H1 (cell line): ENCODE measurements around the gene SCAMP4. TPM values are rescaled to one million over a fixed set of nuclear protein-coding genes. Genes with fewer than 3 reads are reported as not detected.

Experiments
- CTCF ChIA-PET: fragments of 300-600 bp; sonication (Branson Sonifier 250); formaldehyde crosslinking; loops from one replicate; lab custom pipeline; 2021; ENCODE audit not compliant: partially characterized antibody; lab: Charles Lee
- POLR2A ChIA-PET: fragments of 300-600 bp; sonication (Branson Sonifier 250); formaldehyde crosslinking; loops from one replicate; lab custom pipeline; 2021; ENCODE audit warnings: inconsistent platforms; ENCODE audit not compliant: partially characterized antibody; lab: Charles Lee
- DNase-seq, 2 experiments: peaks; one replicate each; pipeline versions ENCODE4 v3.0.0 to v3.0.0-alpha.2; 2010 to 2022; ENCODE audit warnings: low spot score in 2 of 2, low read depth in 1 of 2, mixed read lengths in 1 of 2
- FAIRE-seq: peaks from 2 replicates; lab custom pipeline; 2011; peaks lifted over from hg19 to GRCh38; lab: Jason Lieb, UNC
- H2AFZ ChIP-seq: 2 replicates; pipeline ENCODE4 v1.8.1; 2012; ENCODE audit warnings: low read length, inconsistent platforms
- H2AK5ac ChIP-seq: 2 replicates; pipeline ENCODE4 v1.6.1; 2013; ENCODE audit warnings: low read depth, low read length
- H2BK120ac ChIP-seq: replicated peaks from 2 replicates; pipeline ENCODE3; 2013; ENCODE audit warnings: low read depth, low read length, inconsistent platforms
- H2BK12ac ChIP-seq: 2 replicates; pipeline ENCODE4 v1.6.1; 2013; ENCODE audit warnings: low read depth, low read length
- H2BK15ac ChIP-seq: 2 replicates; pipeline ENCODE4 v1.6.1; 2013; ENCODE audit warnings: low read length
- H2BK20ac ChIP-seq: 2 replicates; pipeline ENCODE4 v1.6.1; 2013; ENCODE audit warnings: low read length
- H2BK5ac ChIP-seq: 2 replicates; pipeline ENCODE4 v1.6.1; 2013; ENCODE audit warnings: low read depth, low read length
- H3K14ac ChIP-seq: 2 replicates; pipeline ENCODE4 v1.6.1; 2013; ENCODE audit warnings: inconsistent platforms; ENCODE audit not compliant: insufficient read length
- H3K18ac ChIP-seq: 2 replicates; pipeline ENCODE4 v1.6.1; 2013; ENCODE audit warnings: low read length; ENCODE audit errors: extremely low read depth
- H3K23ac ChIP-seq: 2 replicates; pipeline ENCODE4 v1.6.1; 2013; ENCODE audit warnings: inconsistent platforms; ENCODE audit not compliant: insufficient read length
- H3K23me2 ChIP-seq: 2 replicates; pipeline ENCODE4 v1.6.1; 2013; ENCODE audit warnings: low read depth, low read length
- H3K27ac ChIP-seq: 2 replicates; pipeline ENCODE4 v1.6.1; 2011; ENCODE audit warnings: low read depth, low read length, inconsistent platforms
- H3K27me3 ChIP-seq, 4 experiments: replicated peaks in 1 of 4; 1 replicate in 1 of 4; 2 replicates in 3 of 4; pipeline versions ENCODE4 v1.6.1 to v1.8.1; 2011 to 2013; ENCODE audit warnings: low read length in 3 of 4, mild to moderate bottlenecking in 3 of 4, inconsistent platforms in 2 of 4, mixed read lengths in 2 of 4, moderate library complexity in 1 of 4; ENCODE audit not compliant: control insufficient read depth in 3 of 4, insufficient read depth in 3 of 4; ENCODE audit errors: extremely low read depth in 1 of 4
- H3K36me3 ChIP-seq, 4 experiments: 2 replicates each; pipeline versions ENCODE4 v1.6.1 to v1.8.1; 2011 to 2013; ENCODE audit warnings: mild to moderate bottlenecking in 4 of 4, low read length in 3 of 4, moderate library complexity in 2 of 4, control low read depth in 1 of 4, inconsistent platforms in 1 of 4; ENCODE audit not compliant: insufficient read depth in 4 of 4, control insufficient read depth in 2 of 4
- H3K4ac ChIP-seq: replicated peaks from 2 replicates; pipeline ENCODE3; 2013; ENCODE audit warnings: low read length, low read depth, mixed read lengths, inconsistent platforms; ENCODE audit not compliant: insufficient read length
- H3K4me1 ChIP-seq, 4 experiments: replicated peaks in 1 of 4; 1 replicate in 1 of 4; 2 replicates in 3 of 4; pipeline versions ENCODE4 v1.6.1 to v1.8.1; 2011 to 2013; ENCODE audit warnings: low read length in 3 of 4, inconsistent platforms in 2 of 4, mixed read lengths in 1 of 4; ENCODE audit not compliant: insufficient read depth in 4 of 4, control insufficient read depth in 3 of 4
- H3K4me2 ChIP-seq, 2 experiments: 2 replicates each; pipeline versions ENCODE4 v1.6.1 to v1.8.1; 2011 to 2013; ENCODE audit warnings: low read depth in 2 of 2, low read length in 2 of 2, control low read depth in 1 of 2, inconsistent platforms in 1 of 2, mild to moderate bottlenecking in 1 of 2; ENCODE audit not compliant: insufficient read depth in 1 of 2
- H3K4me3 ChIP-seq, 4 experiments: fragments of 200-600, 300-600 bp in 1 of 4; sonication (generic), shearing (Covaris generic), sonication (Bioruptor Twin) in 1 of 4; 2 replicates each; pipeline versions ENCODE4 v1.5.1 to v1.8.1; 2011 to 2016; ENCODE audit warnings: low read length in 4 of 4, low read depth in 3 of 4, control low read depth in 2 of 4, inconsistent platforms in 2 of 4, mild to moderate bottlenecking in 2 of 4, mixed read lengths in 1 of 4, moderate library complexity in 1 of 4; ENCODE audit not compliant: insufficient read depth in 2 of 4; ENCODE audit errors: extremely low read depth in 1 of 4
- H3K56ac ChIP-seq: replicated peaks from 2 replicates; pipeline ENCODE3; 2013; ENCODE audit warnings: low read depth, mild to moderate bottlenecking, mixed read lengths, low read length, inconsistent platforms; ENCODE audit not compliant: insufficient read length
- H3K79me1 ChIP-seq: 2 replicates; pipeline ENCODE4 v1.6.1; 2013; ENCODE audit warnings: low read depth, low read length, control low read depth
- H3K79me2 ChIP-seq, 2 experiments: 2 replicates each; pipeline versions ENCODE4 v1.6.1 to v1.8.1; 2012 to 2013; ENCODE audit warnings: low read length in 2 of 2, mild to moderate bottlenecking in 2 of 2, inconsistent platforms in 1 of 2; ENCODE audit not compliant: insufficient read depth in 2 of 2, control insufficient read depth in 1 of 2
- H3K9ac ChIP-seq, 4 experiments: replicated peaks in 1 of 4; 1 replicate in 1 of 4; 2 replicates in 3 of 4; pipeline versions ENCODE4 v1.6.1 to v1.8.1; 2011 to 2013; ENCODE audit warnings: low read depth in 3 of 4, low read length in 3 of 4, control low read depth in 2 of 4, mild to moderate bottlenecking in 2 of 4, moderate library complexity in 2 of 4, inconsistent platforms in 1 of 4; ENCODE audit errors: extremely low read depth in 1 of 4
- H3K9me3 ChIP-seq, 2 experiments: 2 replicates each; pipeline versions ENCODE4 v1.6.1 to v1.8.1; 2012 to 2013; ENCODE audit warnings: mild to moderate bottlenecking in 2 of 2, moderate library complexity in 2 of 2, control low read depth in 1 of 2, inconsistent platforms in 1 of 2, low read depth in 1 of 2, low read length in 1 of 2, mixed read lengths in 1 of 2; ENCODE audit not compliant: insufficient read depth in 2 of 2
- H4K20me1 ChIP-seq, 2 experiments: replicated peaks in 1 of 2; 2 replicates each; pipeline versions ENCODE3 to v1.8.1; 2011 to 2013; ENCODE audit warnings: inconsistent platforms in 2 of 2, low read length in 2 of 2, mild to moderate bottlenecking in 1 of 2; ENCODE audit not compliant: insufficient read depth in 2 of 2, control insufficient read depth in 1 of 2
- H4K5ac ChIP-seq: 2 replicates; pipeline ENCODE4 v1.6.1; 2013; ENCODE audit warnings: low read length, low read depth, mixed read lengths, inconsistent platforms; ENCODE audit not compliant: insufficient read length
- H4K8ac ChIP-seq: 2 replicates; pipeline ENCODE4 v1.8.0; 2013; ENCODE audit warnings: mild to moderate bottlenecking, moderate library complexity, low read length, inconsistent platforms; ENCODE audit not compliant: insufficient read depth; ENCODE audit errors: extremely low read depth
- H4K91ac ChIP-seq: replicated peaks from 2 replicates; pipeline ENCODE3; 2013; ENCODE audit warnings: low read length, mixed read lengths, inconsistent platforms; ENCODE audit not compliant: insufficient read length
- ATF2 ChIP-seq: IDR thresholded peaks from 2 replicates; pipeline ENCODE4 v1.6.1; 2012; ENCODE audit warnings: low read length, inconsistent platforms
- BACH1 ChIP-seq: IDR thresholded peaks from 2 replicates; pipeline ENCODE4 v1.6.1; 2012; ENCODE audit warnings: low read length, improper control_type of control experiment
- E2F6 ChIP-seq: IDR thresholded peaks from 2 replicates; pipeline ENCODE4 v1.6.1; 2012; ENCODE audit warnings: inconsistent platforms
- EZH2 ChIP-seq: fragments of 200-600 bp; sonication (generic); IDR thresholded peaks from 2 replicates; pipeline ENCODE4 v1.7.1; 2012; ENCODE audit warnings: low read depth, mild to moderate bottlenecking, moderate library complexity, low read length, inconsistent platforms; ENCODE audit not compliant: severe bottlenecking
- HDAC6 ChIP-seq: IDR thresholded peaks from one replicate; pipeline ENCODE4 v1.7.1; 2012; ENCODE audit warnings: low read depth, mild to moderate bottlenecking, inconsistent platforms, low read length, moderate library complexity
- JUN ChIP-seq: IDR thresholded peaks from 2 replicates; pipeline ENCODE4 v1.6.1; 2011; ENCODE audit warnings: low read depth, mild to moderate bottlenecking, improper control_type of control experiment, low read length
- WGBS, 2 experiments: shearing (Covaris generic) in 1 of 2; methylation state at CpG; one replicate each; pipeline versions ENCODE4 v1.1.6 to v1.1.7; 2013 to 2015; ENCODE audit warnings: low lambda C conversion rate in 2 of 2, mixed read lengths in 2 of 2, inconsistent platforms in 1 of 2, low coverage in 1 of 2, missing lambda C conversion rate in 1 of 2; ENCODE audit not compliant: insufficient replicate concordance in 2 of 2, insufficient coverage in 1 of 2, insufficient read length in 1 of 2; ENCODE audit errors: extremely low coverage in 1 of 2, missing lambda C conversion rate in 1 of 2; 5-methylcytosine and 5-hydroxymethylcytosine counted together
- polyA plus RNA-seq, 7 experiments: library from polyadenylated mRNA; depleted of rRNA in 3 of 7; stranded (reverse) in 5 of 7; unstranded in 2 of 7; fragments of >200 nt in 5 of 7; fragments of 200-250 nt in 2 of 7; gene quantifications; 1 replicate in 5 of 7; 2 replicates in 1 of 7; 4 replicates in 1 of 7; pipeline versions ENCODE4 v1.2.1 to v1.2.3, GENCODE V29; 2011 to 2013; ENCODE audit warnings: missing spikeins in 2 of 7, mixed read lengths in 2 of 7
- total RNA-seq: library from RNA; stranded (reverse); fragmentation: NEBNext Ultra II Directional; extraction: Animal tissue kit (Norgen Biotek cat#: 25700); gene quantifications from 2 replicates; pipeline ENCODE4 v1.2.1, GENCODE V29; 2021

The SCAMP4 gene
- total and polyA plus RNA-seq, 2 of the 8 experiments (the other 6 are each of a cell fraction or from before 2014, with no cell fraction given) = 17.1 to 61.4 TPM

- no peak overlapping the region for H4K91ac ChIP-seq
- H2AFZ ChIP-seq = no peak overlapping the region
- TF ChIP-seq E2F6 (no peak), BACH1 (no peak), EZH2 (no peak), JUN (no peak), ATF2 (no peak), HDAC6 (no peak)
- DNase-seq (no peak), FAIRE-seq (no peak)
- H3K36me3 ChIP-seq = no peaks in the 10 kb centered on the region
- H3K9ac ChIP-seq = no peak overlapping the region
- H2BK5ac ChIP-seq = no peak overlapping the region
- H3K79me2 ChIP-seq = peaks cover 0 to 14% of the 10 kb centered on the region in 2 experiments; a peak in 2 of 4 replicates
- H2BK15ac ChIP-seq = no peak overlapping the region
- H4K20me1 ChIP-seq = peaks cover 2 to 10% of the 10 kb centered on the region in 2 experiments
- no peak overlapping the region for H2AK5ac ChIP-seq
- ChIA-PET CTCF (interaction anchor here (1.2 to 1.4 kb wide), 2 partner anchors 61 to 167 kb away, joined by 3 to 4 read pairs; no protein-coding TSS in a partner anchor), POLR2A (interaction anchor here (0.7 to 1.9 kb wide), 7 partner anchors 12 to 72 kb away, joined by 3 to 5 read pairs (median 4); no protein-coding TSS in a partner anchor)
- no peaks in the 10 kb centered on the region for H3K27me3 ChIP-seq
- H2BK12ac ChIP-seq = no peak overlapping the region
- H2BK20ac ChIP-seq = no peak overlapping the region
- H3K79me1 ChIP-seq = peaks cover 4% of the 10 kb centered on the region
- H3K4me3 ChIP-seq = no peak overlapping the region
- H3K9me3 ChIP-seq = no peaks in the 10 kb centered on the region
- no peak overlapping the region for H4K5ac ChIP-seq
- no peak overlapping the region for H3K18ac ChIP-seq
- peaks cover 0 to 11% (median 6%) of the 10 kb centered on the region in 4 experiments; a peak in 4 of 7 replicates for H3K4me1 ChIP-seq
- H3K56ac ChIP-seq = no peak overlapping the region
- no peaks in the 10 kb centered on the region; the same call in 1 of the 2 replicates for H3K23me2 ChIP-seq
- H2BK120ac ChIP-seq = no peak overlapping the region
- 92% methylated on average over 7 of the region's 7 CpGs; no CpG with 5 or more reads in 1 of the 2 experiments for WGBS, 2 experiments
- H3K4ac ChIP-seq = no peak overlapping the region
- no peak overlapping the region for H3K23ac ChIP-seq
- H4K8ac ChIP-seq = no peak overlapping the region
- no peak overlapping the region for H3K14ac ChIP-seq
- no peak overlapping the region for H3K27ac ChIP-seq
- H3K4me2 ChIP-seq = no peak overlapping the region
These were observed 36.2 kb upstream of the SCAMP4 start for GRCh38 chr19:1868971-1869370.
